GM21723 (cell line): ENCODE measurements around the gene CSNK2A1.
"Not testable (repeated sequence)": the region's sequence is repeated elsewhere in the genome, so short reads cannot be mapped to it uniquely, and the experiment has no call there.

Experiments
- ATAC-seq: cut with Tn5 transposase; IDR thresholded peaks from one replicate; pipeline ENCODE4 v1.9.1; 2021; ENCODE audit warnings: mild to moderate bottlenecking, moderate library complexity; ENCODE audit not compliant: unreplicated experiment

The CSNK2A1 gene

DNA sequence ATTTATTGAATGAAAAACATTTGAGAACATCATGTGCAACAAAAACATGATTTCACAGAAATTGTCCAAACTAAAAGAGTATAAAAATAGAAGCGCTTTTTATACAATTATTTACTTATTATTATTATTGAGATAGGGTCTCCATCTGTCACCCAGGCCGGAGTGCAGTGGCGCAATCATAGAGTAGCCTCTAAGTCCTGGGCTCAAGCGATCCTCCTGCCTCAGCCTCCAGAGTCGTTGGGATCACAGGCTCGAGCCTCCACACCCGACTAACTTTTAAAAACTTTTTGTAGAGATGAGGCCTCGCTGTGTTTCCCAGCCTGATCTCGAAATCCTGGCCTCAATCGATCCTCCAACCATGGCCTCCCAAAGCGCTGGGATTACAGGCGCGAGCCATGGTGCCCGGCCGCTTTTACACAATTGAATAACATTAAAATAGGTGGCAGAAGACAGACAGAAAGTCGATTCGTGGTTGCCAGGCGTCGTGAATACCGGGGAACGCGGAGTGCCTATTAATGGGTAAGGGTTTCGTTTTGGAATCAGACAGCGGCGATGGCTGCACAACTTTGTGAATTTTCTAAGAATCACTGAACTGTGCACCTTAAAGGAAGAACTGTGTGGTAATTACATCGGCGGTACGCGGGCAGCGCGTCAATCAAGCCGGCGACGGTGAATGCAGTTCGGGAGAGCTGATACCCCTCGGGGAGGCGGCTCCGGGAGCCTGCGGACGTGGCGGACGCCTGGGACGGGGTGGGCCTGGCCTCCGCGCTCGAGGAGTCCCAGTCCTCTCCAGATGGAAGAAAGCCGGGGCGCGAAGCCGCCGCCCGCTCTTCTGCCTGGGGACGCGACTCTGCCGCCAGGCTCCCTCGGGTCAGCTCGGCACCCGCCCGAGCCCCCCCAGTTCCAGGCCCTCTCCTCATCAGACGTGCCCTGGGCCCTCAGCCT is 82.1 kb downstream of the CSNK2A1 start:
- ATAC-seq, result peak; percentile 40

DNA sequence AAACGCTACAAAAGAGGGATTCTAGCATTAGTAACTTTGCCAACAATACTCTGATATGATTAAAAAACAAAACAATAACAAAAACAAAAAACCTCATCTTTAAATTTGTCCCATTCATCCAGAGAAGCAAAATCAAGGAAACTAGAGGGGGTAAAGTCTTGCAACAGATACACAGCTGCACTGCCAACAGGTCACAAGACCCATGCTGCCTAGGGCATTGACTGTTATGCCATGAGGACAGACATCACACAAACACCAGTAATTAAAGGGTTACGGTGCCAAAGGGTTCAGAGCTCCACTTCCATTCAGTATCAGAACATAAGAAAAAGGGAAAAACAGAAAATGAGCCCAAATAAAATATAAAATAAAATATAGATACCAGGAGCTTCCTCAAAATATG is 82.9 kb downstream of the CSNK2A1 start:
- no peak for ATAC-seq

DNA sequence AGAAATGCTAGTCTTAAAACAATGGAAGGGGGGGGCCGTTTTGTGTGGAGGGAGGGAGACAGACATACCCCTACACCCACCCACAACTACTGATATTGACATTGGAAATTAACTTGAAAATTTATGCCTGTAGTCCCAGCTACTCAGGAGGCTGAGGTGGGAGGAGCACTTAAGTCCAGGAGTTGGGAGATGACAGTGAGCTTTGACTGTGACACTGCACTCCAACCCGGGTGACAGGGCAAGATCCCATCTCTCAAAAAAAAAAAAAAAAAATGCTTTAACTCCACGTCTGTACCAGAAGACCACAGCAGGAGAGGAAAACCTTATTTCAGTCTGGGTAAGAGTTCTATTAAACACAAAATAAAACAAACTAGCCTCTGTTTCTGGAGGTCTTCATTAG is 83.4 kb downstream of the CSNK2A1 start:
- ATAC-seq, result no peak

DNA sequence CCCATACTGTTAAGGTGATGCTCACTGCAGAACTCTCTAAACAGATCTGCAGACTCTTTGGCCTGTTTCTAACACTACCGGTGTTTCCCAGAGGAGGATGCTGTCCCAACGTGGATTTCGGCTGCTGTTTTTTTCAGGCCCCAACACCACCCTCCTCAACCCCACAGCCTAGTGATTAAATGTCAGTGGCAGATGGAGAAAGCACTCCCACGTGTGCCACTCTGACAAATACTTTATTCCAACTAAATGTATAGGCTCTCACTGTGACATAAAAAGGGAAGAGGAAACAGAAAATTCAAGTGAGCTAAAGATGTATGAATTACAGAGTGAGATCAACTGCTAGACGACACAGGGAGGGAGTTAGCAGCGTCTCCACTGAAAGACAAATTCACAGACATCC is 84.8 kb downstream of the CSNK2A1 start:
- ATAC-seq, result no peak

DNA sequence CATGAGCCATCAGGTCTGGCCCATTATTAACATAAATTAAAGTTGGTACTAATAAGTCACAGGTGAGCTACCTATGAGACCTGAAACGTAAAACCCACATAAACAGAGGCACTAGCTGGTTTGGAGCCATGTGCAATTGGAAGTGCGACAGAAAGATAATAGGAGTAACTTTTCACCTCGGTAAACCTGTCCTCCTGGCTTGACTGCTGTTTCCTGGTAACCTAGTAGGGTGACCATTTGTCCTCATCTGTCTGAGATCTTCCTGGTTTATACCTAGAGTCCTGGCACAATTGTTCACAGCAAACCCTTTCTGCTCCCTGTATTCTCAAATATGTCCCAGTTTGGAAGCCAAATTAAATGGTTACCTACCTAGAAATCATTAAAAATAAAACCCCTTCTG is 88.6 kb downstream of the CSNK2A1 start:
- no peak for ATAC-seq

DNA sequence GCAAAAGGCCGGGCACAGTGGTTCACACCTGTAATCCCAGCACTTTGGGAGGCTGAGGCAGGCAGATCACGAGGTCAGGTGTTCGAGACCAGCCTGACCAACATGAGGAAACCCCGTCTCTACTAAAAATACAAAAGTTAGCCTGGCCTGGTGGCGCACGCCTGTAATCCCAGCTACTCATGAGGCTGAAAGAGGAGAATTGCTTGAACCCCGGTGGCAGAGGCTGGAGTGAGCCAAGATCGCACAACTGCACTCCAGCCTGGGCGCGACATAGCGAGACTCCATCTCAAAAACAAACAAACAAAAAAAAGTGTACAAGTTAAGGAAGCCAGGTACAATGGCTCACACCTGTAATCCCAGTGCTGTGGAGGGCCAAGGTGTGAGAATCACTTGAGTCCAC is 91.6 kb downstream of the CSNK2A1 start:
- not testable (repeated sequence) for ATAC-seq

DNA sequence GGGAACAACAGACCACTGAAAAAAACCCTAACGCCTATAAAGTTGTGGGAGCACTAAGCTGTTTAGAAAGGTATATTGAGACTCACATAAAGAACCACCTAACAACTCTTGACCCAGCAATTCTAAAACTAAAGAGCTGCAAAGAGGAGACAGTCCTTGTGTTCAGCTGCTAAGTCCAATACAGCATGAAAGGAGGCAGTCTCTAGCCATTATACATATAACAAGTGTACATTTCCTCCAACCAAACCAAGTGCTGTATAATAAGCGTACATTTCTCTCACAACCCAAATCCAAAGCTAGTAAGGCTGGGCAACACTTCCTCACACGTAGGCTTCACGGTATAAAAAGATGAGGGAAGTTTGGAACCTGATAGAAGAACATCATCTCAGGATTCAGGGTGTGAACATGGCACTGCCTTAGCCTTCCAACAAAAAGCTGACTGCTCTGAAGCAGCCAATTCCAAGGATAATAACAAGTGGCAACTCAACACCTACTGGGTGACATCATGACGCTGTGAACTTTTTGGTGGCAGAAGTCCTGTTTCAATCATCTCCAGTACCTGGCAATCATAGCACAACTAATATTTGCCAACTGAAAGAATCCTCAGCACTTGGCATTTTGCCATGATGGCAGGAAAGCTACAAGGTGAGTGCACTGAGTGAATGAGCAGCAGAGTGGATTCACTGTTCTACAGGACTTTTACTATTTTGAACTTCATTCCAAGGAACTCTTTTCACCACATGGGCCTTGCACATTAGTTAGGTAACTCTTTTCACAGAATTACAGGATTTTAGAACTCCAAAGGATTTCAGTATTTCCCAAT is 97.9 kb downstream of the CSNK2A1 start:
- ATAC-seq, result no peak

DNA sequence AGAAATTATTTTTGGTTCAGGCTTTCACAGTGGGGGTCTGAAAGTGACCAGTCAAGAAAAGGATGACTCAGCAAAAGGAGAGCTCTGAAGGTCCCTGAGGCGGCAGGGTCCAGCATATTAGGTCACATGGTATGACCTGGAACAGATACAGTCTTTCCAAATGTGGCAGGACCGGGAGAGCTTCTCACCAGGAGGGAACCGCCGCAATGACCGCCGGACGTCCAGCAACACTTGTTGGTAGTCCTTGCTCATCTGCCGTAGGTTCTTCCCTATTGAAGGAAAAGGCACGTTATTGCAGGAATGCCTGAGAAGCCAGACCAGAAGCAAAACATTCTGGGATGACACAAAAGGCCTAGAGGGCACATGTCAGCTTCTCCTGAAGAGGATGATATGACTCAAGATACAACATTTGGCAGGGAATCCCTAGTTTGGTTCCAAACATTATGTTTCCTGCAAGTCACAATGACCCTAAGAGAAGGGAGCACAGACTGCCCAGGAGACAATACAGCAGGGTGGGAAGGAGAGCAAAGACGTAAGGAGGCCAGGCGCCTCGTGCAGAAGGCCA is 98.6 kb downstream of the CSNK2A1 start:
- ATAC-seq, result no peak

DNA sequence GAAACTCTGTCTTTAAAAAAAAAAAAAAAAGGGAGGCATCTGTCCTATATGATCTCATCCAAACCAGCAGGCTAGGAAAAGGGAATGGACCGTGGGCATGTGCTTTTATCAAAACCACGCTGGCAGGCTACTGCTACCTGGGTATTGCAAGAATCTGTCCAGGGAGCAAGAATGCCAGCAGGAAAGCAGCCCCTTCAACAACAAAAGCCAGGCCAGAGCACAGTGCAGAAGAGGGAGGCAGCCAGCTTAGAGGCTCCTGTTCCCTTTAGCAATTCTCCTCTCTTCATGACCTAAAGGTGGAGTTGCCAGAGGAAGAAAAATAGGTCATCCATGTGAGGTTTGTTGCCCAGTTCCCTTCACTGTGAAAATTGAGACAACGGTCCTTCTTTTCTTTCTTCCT is 99.5 kb downstream of the CSNK2A1 start:
- no peak for ATAC-seq

DNA sequence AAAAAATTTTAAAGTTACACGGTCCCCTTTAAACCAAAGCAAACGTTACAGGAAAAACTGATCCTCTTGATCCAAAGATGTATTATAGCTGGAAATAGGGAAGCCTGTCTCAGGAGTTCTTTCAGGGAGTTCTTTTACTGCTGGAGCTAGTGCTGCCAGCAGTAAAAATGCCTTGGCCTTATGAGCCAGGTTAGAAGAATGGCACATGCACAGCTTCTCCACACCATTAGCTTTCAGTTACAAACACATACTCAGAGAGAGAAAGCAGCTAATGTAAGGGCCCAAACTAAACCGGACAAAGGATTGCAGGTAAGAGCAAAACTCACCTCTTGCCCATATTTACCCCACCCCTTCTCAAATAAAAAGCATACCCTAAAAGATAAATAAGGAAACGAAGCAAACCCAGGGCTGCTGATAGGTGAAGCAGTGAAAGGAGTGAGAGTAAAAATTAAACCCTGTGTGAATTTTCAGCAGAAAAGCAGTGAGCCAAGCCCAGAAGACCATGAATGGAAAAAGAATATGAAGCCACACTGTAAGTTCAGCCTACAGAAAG is 100.3 kb downstream of the CSNK2A1 start:
- ATAC-seq, result no peak

DNA sequence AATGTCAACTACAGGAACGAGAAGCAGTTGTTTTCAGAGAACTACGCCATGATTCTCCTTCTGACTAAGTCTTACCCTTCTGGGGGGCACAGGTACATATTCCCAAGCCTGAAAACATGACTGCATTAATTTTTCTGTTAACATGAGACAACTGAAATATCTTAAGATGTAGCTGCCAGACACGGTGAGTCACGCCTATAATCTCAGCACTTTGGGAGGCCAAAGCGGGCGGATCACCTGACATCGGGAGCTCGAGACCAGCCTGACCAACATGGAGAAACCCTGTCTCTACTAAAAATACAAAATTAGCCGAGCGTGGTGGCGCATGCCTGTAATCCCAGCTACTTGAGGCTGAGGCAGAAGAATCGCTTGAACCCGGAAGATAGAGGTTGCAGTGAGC is 103.0 kb downstream of the CSNK2A1 start:
- ATAC-seq, result no peak

DNA sequence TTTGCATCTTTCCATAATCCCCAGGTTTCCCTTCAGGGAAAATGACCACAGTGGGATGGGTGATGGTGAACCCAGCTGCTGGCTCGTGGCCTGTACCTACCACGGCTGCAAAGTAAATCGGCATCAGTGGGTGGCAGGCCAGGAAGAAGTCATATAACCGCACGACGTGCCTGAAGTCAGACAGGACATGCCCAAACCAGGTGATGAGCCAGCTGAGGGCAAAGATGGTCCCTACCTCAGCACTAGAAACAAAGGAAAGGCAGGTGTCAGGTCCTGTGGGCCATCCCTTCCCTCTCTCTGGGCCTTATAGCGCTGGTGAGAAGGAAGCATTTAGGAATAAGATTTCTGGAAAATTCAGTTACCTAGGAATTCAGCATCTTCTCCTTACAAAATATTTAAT is 103.4 kb downstream of the CSNK2A1 start:
- no peak for ATAC-seq

DNA sequence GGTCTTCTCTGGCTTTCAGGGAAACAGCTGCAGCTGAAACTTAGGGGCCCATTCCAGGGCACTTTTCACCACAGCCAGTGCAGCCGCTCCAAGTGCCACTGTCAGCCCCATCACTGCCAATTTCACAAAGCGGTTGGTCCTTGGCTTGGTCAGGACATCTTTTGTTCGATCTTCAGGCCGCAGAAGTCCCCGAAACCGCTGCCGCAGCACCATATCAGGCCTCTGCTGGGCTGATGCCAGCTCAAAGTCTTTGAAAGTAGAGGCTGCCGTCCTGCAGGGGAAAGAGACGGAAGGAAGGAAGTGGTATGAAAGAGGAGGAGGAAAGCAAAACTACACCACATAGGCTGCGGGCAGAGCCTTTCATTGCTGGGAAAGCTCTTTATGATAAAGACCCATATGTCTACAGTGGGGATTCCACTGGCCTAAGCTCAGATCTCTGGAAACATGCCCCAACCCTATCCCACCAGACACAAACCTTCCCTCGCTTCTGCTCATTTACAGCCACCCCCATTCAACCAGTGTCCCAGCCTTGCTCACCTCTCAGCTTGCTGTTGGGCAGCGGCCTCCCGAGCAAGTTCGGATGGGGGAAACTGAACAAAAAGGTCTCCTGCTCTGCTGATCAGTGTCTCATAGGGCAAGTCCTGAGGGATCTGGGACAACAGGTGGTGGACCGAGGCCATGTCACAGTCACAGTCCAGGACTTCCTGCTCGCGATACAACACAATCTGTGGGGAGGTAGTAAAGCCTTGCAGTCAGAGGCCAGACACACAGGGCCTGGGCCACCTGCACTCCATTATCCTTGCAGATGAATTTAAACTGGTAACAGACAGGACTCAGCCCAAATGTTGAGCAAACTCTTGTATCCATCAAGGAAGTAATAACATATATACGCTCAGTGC is 104.8 kb downstream of the CSNK2A1 start:
- no peak for ATAC-seq

DNA sequence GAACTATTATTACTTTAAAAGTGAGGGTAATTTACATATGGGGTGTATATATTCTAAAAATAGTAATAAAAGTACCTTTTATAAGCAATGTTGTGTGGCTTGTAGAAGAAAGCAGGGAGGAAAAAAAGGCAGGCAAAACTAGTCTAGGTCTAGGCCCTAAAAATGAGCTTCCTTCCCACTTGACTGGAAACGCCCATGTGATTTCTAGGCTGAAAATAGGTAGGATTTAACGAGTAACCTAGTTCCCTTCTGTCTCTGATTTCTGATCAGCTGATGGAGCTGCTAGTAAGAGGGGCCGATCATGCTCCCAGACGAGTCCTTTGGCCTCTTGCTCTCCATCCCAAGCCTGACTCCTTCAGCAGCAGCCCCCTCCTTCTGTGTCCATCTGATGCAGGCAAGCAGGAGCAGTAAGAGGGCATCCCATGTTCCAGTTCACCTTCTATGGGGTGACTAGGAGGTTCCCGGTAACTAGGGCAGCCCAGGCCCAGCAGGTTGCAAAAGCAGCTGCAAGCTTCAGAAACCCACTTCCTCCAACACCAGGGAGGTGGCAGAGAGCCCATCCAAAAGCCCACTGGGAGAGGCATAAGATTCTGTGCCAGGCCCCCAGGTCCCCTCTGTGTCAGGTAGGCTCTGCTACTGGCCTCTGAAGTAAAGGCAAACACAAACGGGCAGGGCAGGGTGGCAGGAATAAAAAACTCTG is 105.7 kb downstream of the CSNK2A1 start:
- ATAC-seq, result no peak

DNA sequence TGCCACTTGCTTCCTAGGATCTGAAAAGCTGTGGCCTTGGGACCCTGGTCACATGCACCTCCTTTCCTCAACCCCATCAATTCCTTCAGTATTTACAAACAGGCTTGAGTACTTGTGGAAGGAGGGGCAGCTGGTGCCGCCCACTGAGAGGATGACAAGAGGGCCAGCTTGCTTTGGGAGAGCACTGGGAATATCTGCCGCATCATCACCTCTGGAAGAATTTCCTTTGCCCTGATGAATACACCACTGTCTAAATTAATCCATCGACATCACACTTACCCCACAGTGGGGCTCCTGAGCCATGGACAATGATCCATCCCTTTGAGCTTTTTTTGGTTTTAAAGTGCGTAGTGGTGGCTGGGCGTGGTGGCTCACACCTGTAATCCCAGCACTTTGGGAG is 107.1 kb downstream of the CSNK2A1 start:
- ATAC-seq, result no peak

DNA sequence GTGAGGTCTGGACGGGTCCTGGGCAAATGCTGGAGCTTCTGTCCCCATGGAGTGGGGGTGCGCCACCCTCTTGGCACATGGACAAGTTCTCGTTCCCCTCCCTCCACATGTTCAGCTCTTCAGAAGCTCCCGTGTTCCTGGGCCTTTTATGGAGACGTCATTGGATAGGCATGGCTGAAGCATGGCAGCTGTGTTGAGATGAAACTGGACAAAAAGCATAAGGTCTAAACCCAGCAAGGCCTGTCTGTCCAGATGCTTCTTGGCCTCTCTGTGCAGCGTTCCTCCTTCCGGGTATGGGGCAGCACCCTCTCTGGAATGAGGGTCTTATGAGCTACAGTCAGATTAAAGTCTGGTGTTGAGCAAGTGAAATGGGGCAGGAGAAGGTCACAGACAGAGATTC is 108.0 kb downstream of the CSNK2A1 start:
- ATAC-seq, result no peak

DNA sequence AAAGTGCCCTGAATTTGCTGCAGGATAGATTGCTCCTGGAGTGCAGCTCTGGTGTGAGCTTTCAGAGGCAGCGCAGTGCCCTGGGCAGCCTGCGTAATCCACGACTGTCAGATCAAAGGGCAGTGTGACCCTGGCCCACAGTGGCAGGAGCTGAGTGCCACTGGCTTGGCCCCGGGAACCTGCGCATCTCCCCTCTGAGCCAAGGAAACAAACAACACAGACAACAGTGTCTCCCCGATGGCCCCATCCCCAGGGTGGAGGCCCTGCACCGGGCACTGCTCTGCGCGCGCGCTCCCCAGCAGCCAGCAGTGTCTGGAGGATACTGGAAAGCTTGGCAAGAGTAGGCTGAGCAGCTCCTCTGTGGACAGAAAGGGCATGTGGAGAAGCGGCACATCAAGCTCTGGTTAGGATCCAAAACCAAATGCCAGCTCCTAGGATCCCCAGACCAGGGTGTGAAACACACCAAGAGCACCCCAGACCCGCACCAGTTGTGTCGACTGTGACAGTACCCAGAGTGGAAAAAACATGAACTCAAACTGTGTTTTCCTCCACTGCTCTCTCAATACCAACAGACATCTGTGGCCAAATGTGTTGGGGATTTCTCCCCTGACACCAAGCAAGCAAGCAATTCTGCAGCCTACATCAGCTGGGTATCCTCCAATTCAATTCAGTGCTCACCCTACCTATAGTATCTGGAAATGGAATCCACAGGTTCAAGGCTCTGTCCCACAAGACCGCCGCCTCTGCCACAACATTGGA is 108.8 kb downstream of the CSNK2A1 start:
- ATAC-seq, result no peak

DNA sequence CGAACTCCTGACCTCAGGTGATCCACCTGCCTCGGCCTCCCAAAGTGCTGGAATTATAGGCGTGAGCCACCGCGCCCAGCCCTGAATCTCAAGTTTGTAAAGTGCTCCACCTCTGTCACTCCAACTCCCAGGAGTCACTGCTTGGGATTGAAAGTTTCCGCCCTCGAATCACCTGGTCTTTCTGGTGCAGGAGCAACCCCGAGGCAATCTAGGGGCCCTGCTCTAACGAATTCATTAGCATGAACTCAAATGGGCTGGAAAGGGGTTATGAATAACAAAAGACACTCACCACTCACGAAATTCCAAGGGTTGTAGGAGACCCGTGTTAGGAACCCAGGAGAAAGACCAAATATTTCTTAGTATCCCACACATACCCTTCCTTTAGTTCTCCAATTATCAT is 109.4 kb downstream of the CSNK2A1 start:
- ATAC-seq, result no peak
